Measurements from ENCODE around the gene CATSPER3. TPM values are rescaled to one million over a fixed set of nuclear protein-coding genes. Genes with fewer than 3 reads are reported as not detected.

The CATSPER3 gene
- total and polyA plus RNA-seq, 2 of the 8 experiments (the other 6 are each of a cell fraction or from before 2014, with no cell fraction given), result 0.62 TPM; not detected in 1

GRCh38 chr5:135028791-135029476, 61.2 kb downstream of the CATSPER3 start (continued):
- TF ChIP-seq CHD7 (IDR thresholded peaks at IDR 0.05; ENCODE audit: insufficient replicate concordance, low read length) (no peak), CHD2 (IDR thresholded peaks at IDR 0.05; ENCODE audit: low read length) (no peak), SIN3A (conservative IDR thresholded peaks at IDR 0.05 in 1 of 2, IDR thresholded peaks at IDR 0.05 in 1 of 2; ENCODE audit: low read depth in 1 of 2, low read length in 2 of 2) (0 out of 4 replicates have a peak, but pooled peaks of 1 of the 2 experiments have one; percentile 44), SUZ12 (IDR thresholded peaks at IDR 0.05; ENCODE audit: low read length) (peak; percentile 90), ASH2L (IDR thresholded peaks at IDR 0.05; ENCODE audit: low read length) (peak; percentile 45), BCL11A (IDR thresholded peaks at IDR 0.05; ENCODE audit: low read depth in 2 of 2, low read length in 2 of 2) (no peak), JUND (IDR thresholded peaks at IDR 0.05; ENCODE audit: low read length) (no peak), RBBP5 (IDR thresholded peaks at IDR 0.05; ENCODE audit: borderline replicate concordance, low read depth, low read length) (0 out of 2 replicates have a peak, but pooled peaks have one; percentile 70), POLR2A (IDR thresholded peaks at IDR 0.05; ENCODE audit: control extremely low read depth in 1 of 2, low read depth in 2 of 2, low read length in 2 of 2) (no peak), BACH1 (IDR thresholded peaks at IDR 0.05; ENCODE audit: low read length) (no peak)
- TF ChIP-seq, protein P1, sequence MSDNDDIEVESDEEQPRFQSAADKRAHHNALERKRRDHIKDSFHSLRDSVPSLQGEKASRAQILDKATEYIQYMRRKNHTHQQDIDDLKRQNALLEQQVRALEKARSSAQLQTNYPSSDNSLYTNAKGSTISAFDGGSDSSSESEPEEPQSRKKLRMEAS (IDR thresholded peaks at IDR 0.05), result peak; percentile 97
